Activated T-helper 9 cell treated with anti-CD3 and anti-CD28 coated beads, Interleukin-2, amount 50 U/mL, for 16 hours (primary cell): Measurements from ENCODE around the gene MST1.

Experiments used
- DNase-seq: peaks from one replicate; pipeline ENCODE4 v3.0.0-alpha.2; 2020; ENCODE audit warnings: low read depth

Gene MST1

GRCh38 chr3:49674497-49674983 lies 14.7 kb downstream of the MST1 start:
- peak; percentile 13 for DNase-seq

- peak; percentile 98 for DNase-seq
Measured at GRCh38 chr3:49673715-49674496, 15.4 kb downstream of the MST1 start, which contains the start of gene APEH. APEH (plus strand) TSS chr3:49674351; CDS start chr3:49674402, 51 bp downstream.

GRCh38 chr3:49673121-49673714 lies 16.1 kb downstream of the MST1 start:
- no peak for DNase-seq

GRCh38 chr3:49671291-49672288 lies 17.7 kb downstream of the MST1 start:
- DNase-seq, result peak; percentile 61

GRCh38 chr3:49670940-49671290 lies 18.4 kb downstream of the MST1 start:
- no peak for DNase-seq

GRCh38 chr3:49669352-49669751 lies 19.9 kb downstream of the MST1 start:
- no peak for DNase-seq

DNA sequence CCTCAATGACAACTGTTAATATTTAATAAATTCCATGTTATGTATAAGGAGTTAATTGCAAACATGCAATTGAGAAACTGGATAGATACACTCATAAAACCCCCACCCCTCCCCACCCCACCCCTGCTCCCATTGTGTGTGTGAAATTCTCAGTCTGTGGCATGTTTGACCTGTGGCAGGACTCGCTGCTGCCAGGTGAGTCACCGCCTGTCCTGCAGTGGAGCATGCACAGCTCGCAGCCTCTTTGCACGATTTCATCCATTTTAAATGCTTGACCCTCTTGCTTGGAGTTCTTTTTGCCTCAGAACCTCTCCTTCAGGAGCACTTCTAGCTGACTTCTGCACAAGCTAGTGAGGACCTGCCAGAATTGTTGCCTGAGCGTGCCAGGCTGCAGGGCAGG lies 20.4 kb downstream of the MST1 start:
- no peak for DNase-seq

- DNase-seq, result no peak
Measured at GRCh38 chr3:49668414-49668797, 20.9 kb downstream of the MST1 start.

DNA sequence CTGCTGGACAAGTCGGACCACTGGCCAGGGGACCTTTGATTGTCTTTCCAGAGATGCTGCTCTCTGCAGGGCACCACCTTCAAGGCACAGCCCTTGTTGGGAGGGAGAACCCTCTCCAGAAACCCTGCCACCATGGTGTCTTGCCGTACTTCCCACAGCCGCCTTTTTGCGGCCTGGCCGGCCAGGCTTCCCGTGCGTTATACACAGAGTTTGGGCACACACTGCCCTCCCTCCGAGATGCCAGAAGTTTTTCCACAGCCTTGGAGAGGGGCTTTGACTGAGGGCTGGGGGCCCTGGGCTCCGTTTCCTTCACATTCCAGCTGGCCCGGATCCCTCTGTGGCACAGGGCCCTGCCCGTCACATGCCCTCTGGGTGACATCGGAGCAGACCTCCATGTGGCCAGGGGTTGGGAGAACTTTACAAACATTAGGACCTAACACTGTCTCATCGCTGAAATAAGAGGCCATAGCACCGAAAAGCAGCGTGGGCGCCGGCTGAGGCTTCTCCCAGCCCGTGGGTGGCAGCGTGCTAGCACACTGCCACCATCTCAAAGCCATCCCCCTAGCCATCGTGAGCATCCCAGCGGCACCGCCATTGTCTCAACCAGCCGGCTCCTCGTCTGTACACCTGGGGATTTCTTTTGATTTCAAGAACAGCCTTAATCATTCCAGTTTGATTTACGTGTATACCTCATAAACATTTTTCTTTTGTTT lies 21.4 kb downstream of the MST1 start:
- no peak for DNase-seq

DNA sequence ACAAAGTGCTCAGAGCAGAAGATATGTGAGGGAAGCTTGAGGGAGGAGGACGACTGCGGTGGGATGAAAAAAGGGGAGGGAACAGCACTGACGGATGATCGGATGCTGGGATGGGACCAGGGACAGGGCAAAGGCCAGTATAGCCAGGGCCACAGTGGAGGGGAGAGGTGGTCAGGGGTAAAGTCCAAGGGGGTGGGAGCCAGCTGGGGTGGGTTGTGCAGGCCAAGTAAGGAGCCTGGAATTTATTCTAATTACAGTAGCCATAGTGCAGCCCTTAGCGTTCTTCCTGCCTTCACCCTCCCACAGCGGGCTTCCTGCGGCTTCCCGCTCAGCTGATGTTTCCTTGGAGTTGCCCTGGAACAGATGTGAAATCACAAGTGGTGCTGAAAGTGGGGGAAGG lies 22.7 kb downstream of the MST1 start:
- no peak for DNase-seq

DNA sequence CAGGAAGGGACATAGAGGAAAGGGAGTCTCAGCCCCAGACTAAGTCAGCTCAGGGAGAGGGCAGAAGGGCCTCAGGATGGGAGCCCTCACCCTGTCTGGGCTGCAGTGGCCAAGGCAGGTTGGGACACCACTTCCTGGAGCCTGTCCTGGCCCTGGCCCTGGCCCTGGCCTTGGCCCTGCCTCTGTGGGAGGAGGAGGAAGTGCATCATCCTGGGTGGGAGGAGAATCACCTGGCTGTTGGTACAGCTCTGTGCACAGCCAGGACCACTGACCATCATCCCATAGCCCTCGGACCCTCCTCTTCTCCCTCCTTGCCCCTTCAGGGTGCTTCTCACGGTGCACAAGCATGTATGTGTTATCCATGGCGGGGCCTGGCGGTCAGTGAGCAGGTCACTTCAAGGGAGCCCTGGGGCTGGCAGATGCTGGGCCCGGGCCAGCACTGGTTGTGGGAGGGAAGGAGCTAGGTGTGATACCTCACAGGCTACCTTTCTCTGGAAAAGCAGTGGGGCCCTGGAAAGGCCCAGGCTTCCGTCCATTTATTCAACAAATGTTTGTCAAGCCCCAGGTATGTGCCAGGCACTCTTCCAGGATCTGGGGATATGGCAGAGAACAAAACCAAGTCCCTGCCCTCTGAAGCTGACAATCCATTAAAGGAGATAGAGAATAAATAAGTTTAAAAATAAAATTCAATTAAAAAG lies 23.3 kb downstream of the MST1 start:
- no peak for DNase-seq

DNA sequence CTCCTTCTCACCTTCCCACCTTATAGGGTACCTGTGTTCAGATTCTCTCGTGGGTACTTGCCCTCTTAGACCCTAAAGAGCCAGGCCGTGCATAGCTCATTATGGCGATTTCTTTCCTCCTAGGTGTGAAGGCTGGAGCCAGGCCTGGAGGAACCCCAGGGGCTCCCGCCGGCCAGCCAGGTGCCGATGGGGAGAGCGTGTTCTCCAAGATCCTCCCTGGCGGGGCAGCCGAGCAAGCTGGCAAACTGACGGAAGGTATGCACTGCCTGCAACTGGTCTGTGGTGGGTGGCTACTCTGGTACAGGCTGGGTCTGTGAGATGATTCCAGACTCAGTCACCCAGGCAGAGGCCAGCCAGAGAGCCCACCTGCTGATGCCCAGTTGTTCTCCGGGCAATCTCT lies 25.0 kb downstream of the MST1 start:
- DNase-seq, result no peak

DNA sequence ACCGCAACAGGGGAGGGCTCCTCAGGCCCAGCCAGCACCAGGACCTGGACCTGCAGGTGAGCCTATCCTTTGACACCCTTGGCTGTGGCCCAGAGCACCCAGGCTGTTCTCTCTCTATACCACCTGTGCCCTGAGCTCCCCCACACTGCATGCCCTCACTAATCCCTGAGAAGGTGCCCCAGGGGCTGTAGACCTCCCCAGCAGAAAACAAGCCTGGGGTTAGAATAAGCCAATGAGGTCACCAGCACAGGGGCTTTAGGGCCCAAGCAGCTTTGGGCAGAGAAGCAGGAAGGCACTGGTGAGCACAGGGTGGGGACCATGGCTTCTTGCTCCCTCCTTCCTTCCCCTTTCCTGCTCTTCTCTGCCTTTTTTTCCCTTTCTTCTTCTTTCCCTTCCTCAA lies 25.4 kb downstream of the MST1 start:
- DNase-seq, result no peak

DNA sequence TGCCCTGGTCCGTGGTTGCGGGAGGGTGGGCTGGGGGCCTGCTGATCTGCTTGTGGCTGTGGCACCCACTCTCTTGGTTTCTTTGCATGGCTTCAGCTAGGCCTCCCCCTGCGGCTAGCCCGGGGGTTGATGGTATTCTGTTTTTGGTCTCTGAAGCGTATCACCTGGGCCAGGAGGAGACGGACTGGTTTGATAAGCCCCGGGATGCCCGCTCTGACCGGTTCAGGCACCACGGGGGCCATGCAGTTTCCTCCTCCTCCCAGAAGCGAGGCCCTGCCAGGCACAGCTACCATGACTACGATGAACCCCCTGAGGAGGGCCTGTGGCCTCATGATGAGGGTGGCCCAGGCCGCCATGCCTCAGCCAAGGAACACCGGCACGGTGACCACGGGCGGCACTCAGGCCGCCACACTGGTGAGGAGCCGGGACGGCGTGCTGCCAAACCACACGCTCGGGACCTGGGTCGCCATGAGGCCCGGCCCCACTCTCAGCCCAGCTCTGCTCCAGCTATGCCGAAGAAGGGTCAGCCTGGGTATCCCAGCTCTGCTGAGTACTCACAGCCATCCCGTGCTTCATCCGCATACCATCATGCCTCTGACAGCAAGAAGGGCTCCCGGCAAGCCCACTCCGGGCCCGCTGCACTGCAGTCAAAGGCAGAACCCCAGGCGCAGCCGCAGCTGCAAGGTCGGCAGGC lies 26.4 kb downstream of the MST1 start:
- DNase-seq, result no peak

- no peak for DNase-seq
Measured at GRCh38 chr3:49662021-49662420, 27.3 kb downstream of the MST1 start.

DNA sequence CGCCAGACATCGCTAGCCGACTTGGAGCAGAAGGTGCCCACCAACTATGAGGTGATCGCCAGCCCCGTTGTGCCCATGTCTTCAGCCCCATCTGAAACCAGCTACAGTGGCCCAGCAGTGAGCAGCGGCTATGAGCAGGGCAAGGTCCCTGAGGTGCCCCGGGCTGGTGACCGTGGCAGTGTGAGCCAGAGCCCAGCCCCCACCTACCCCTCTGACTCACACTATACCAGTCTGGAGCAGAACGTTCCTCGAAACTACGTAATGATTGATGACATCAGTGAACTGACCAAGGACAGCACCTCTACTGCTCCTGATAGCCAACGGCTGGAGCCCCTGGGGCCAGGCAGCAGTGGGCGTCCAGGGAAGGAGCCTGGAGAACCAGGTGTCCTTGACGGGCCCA lies 28.0 kb downstream of the MST1 start:
- DNase-seq, result no peak

- no peak for DNase-seq
Measured at GRCh38 chr3:49659756-49660155, 29.5 kb downstream of the MST1 start.

DNA sequence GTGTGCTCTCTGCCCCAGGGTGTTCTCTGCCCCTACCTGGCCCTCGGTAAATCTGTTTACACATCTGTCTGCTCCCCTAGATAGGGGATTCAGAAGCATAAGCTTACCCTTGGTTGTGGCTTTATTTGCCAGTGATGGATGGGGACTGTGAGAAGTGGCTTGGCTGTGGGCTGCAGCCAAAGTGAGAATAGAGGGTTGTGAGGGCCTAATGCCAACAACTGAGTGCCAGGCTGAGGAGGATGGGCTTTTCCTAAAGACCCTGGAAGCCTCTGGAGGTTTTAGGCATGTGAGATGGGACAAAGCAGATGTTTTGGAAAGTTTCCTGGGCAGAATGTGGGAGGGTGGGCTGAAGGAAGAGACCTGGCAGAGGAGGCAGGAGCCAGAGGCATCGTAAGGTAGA lies 30.6 kb downstream of the MST1 start:
- DNase-seq, result no peak

- no peak for DNase-seq
Measured at GRCh38 chr3:49657208-49657915, 31.9 kb downstream of the MST1 start.

GRCh38 chr3:49656541-49657112 lies 32.6 kb downstream of the MST1 start:
- DNase-seq, result no peak
